HG02763 (cell line): Measurements from ENCODE around the gene PHACTR4.
"Not testable (repeated sequence)": the region's sequence is repeated elsewhere in the genome, so short reads cannot be mapped to it uniquely, and the experiment has no call there.

Experiments
- ATAC-seq: cut with Tn5 transposase; IDR thresholded peaks from one replicate; pipeline ENCODE4 v1.9.1; 2021; ENCODE audit warnings: mild to moderate bottlenecking, moderate library complexity; ENCODE audit not compliant: unreplicated experiment

Gene PHACTR4

DNA sequence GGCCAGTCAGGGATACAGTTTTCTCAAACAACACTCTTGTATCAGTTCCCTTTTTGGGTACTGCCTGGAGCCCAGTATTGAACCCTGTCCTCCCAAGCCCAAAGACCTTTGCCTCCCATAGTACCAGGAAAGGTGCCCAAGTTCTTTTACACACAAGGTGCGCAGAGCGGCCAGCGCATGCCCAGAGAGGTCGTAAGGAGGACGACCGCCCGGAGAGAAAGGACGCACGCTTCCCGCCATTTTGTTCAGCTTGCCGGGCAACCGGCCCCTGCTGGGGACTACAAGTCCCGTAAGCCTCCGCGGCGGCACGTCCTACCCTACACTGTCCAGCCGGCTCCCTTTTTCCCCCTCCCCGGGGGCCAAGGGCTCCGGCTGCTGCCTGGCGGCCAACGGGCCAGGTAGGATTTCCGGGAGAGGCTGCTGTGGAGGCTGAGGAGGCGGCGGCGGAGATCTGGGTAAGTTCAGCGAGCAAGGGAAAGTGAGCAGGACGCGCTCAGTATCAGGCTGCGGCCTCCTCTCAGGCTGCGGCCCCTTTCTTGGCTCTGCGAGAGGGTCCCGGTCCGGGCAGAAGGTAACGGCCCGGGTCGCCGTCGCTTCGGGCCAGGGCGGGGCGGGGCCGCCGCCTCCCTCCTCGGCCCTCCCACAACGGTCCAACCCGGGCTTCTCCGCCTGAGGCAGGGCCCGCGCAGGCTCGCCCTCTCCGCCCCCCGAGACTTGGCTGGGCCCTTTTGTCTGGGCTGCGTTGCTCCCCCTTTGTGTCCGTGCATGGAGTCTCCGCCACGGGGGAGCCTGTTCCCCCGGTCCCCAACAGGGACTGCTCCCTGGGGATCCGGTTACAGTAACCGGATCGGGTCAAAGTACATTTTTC is at the start of gene PHACTR4:
TSS of gene PHACTR4 (plus strand) at position 370 of the 868 bp plus-strand sequence. CDS start 37,708 bp downstream, outside the sequence.
- peak; percentile 87 for ATAC-seq

DNA sequence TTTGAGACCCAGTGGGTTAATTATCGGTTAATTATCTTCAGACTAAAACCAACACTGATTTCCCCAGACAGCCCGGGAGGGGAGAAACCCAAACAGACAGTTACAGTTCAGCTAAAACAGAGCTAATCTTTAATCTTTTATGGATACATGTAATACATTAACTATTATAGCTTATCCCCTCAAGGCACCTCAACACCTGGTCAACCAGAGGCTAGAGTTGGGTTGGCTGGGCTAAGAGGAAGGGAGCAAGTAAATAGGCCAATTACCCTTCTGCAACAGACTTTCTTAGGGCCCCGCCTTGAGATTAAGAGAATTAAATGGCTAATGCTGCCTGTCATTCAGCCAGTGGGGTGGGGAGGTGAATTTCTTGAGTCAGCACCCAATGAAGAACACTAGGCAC is 47.3 kb upstream of the PHACTR4 start:
- no peak for ATAC-seq

DNA sequence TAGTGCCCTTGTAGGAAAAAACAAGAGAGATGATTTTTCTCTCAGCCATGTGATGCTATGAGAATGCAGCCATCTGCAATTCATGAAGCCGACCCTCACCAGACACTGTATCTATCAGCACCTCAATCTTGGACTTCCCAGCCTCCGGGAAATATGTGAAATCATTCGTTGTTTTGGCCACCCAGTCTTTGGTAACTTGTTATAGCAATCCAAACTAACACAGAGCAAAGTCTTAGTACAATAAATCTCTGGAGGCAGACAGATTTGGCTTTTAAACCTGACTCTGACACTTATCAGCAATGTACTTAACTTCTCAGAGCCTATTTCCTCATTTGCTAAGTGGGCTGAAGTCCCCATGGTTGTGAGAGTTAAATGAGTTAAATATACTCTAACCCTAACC is 45.8 kb upstream of the PHACTR4 start:
- ATAC-seq: no peak

DNA sequence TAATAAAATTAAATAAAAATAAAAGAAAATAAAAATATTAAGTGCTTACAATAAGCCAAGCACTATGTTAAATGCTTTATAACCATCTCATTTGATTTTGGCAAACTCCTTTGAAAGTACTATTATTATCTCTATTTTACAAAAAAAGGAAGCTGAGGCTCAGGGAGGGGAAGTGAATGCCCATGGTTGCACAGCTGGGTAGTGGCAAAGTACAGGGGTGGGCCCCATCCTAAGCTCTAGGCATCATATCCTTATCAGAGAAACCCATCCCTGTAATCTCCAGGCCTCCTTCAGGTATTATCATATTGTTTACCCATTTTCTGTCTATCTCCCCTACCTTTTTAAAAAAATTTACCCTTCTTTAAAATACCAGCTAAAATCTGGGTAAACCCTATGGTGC is 43.0 kb upstream of the PHACTR4 start:
- ATAC-seq: no peak

DNA sequence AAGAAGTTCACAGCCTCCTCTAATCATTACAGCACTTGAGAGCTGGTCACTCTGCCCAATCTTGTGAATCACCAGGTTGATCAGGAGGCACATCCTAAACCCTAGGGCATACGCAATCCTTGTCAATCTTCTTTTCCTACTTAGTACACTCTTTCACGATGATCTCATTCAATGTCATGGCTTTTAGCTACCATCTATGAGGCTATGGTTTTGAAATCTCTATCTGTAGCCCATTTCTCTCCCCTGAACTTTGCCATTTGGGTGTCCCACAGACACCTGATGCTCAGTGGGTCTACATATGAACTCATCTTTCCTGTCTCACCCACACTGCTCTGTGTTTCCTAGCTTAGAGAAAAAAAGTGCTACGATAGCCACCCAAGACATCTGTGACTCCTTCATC is 42.6 kb upstream of the PHACTR4 start:
- no peak for ATAC-seq

DNA sequence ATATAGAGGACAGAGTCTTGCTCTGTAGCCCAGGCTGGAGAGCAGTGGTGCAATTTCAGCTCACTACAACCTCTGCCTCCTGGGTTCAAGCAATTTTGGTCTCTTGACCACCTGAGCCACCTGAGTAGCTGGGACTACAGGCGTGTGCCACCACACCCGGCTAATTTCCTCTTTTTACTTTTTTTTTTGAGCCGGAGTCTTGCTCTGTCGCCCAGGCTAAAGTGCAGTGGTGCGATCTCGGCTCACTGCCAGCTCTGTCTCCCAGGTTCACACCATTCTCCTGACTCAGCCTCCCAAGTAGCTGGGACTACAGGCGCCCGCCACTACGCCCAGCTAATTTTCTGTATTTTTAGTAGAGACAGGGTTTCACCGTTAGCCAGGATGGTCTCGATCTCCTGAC is 42.1 kb upstream of the PHACTR4 start:
- ATAC-seq: not testable (repeated sequence)

DNA sequence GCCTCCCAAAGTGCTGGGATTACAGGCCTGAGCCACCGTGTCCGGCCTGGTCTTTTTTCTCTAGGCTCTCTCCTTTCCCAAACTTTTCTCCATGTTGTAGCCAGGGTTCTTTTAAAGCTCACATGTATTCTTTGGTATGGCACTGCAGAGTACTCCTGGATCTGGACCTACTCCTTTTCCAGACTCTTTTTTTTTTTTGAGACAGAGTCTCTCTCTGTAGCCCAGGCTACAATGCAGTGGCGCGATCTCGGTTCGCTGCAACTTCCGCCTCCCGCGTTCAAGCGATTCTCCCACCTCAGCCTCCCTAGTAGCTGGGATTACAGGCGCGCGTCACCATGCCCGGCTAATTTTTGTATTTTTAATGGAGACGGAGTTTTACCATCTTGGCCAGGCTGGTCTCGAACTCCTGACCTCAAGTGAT is 41.3 kb upstream of the PHACTR4 start:
- no peak for ATAC-seq

DNA sequence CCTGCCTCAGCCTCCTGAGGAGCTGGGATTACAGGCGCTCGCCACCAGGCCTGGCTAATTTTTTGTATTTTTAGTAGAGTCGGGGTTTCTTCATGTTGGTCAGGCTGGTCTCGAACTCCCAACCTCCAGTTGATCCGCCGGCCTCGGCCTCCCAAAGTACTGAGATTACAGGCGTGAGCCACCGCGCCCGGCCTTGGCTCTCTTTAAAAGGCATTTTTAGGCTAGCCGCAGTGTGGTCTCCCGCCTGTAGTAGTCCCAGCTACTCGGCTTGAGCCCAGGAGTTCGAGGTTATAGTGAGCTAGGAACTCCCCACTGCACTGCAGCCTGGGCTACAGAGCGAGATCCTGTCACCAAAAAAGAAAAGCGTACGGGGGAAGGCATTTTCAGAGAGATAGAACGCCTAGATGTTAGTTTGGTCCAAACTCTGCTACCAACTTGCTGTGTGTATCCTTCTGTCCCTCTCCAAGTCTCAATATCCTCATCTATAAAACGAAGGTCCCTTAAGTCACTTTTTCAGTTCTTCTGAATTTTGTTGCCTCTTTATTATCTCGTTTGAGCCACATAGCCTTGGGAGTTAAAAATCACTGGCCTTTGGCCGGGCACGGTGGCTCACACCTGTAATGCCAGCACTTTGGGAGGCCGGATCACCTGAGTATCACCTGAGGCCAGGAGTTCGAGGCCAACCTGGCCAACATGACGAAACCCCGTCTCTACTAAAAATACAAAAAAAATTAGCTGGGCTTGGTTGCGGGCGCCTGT is 40.0 kb upstream of the PHACTR4 start:
- ATAC-seq: peak; percentile 11

DNA sequence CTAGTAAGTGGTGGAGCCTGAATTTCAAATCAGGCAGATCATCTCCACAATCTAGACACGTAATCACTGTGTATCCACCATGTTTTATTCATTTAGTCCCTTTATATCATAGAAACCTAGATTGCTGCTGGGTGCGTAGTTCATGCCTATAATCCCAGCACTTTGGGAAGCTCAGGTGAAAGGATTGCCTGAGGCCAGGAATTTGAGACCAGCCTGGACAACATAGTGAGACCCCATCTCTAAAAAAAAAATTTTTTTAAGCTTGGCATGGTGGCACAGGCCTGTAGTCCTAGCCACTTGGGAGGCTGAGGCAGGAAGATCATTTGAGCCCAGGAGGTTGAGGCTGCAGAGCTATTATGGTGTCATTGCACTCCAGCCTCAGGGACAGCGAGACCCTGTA is 30.6 kb upstream of the PHACTR4 start:
- ATAC-seq: no peak

DNA sequence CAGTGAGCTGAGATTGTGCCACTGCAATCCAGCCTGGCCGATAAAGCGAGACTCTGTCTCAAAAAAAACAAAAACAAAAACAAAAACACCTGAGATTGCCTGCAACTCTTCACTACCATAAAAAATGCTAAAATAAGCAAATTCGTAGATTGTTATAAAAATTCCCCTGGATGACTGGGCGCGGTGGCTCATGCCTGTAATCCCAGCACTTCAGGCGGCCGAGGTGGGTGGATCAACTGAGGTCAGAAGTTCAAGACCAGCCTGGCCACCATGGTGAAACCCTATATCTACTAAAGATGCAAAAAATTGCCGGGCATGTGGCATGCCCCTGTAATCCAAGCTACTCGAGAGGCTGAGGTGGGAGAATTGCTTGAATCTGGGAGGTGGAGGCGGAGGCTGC is 30.0 kb upstream of the PHACTR4 start:
- no peak for ATAC-seq

DNA sequence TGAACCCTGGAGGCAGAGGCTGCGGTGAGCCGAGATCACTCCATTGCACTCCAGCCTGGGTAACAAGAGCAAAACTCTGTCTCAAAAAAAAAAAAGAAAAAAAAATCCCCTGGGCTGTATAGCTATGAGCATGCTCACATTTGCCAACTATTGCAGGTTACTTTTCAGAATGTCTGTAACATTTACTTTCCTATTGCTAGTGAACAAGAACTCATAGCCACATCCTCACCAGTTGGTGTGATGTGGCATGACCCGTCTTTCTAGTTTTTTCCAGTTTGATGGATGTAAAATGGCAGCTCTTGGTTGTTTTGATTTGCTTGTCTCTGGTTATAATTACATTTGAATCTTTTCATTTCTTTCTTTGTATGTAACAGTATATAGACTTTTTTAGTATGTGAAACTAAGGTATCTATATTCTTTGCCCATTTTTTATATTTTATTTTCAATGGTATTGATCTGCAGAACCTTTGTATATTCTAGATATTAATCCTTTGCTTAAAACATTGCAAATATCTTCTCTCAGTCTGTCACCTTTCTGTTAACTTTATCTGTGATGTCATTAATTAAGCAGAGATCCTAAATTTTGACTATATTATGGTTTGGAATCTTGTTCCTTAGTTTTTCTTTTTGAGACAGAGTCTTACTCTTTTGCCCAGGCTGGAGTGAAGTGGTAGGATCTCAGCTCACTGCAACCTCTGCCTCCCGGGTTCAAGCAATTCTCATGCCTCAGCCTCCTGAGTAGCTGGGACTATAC is 29.1 kb upstream of the PHACTR4 start:
- ATAC-seq: no peak

DNA sequence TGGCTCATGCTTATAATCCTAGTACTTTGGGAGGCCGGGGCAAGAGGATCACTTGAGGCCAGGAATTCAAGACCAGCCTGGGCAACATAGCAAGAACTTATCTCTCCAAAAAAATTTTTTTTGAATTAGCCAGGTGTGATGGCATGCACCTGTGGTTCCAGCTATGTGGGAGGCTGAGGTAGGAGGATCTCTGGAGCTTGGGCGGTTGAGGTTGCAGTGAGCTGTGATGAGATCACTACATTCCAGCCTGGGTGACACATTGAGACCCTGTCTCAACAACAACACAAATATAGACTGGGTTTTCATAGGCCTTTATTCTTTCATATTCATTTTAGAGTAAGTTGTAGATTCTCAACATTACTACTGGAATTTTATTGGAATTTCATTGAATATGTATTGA is 27.9 kb upstream of the PHACTR4 start:
- ATAC-seq: no peak

DNA sequence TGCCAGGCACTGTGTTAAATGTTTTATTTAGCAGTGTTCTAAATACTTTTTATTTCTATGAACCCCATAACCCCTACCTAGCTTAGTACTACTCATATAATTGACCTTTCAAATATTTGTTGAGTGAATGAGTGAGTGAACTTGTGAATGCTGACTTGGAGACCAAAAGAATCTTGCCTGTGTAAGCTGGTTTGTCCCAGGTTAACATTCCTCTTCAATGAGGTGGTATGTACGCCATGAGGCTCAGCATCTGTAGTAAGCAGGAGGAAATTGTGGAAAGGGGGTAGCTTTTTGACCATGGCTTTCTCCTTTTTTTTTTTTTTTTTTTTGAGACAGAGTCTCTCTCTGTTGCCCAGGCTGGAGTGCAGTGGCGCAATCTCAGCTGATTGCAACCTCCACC is 26.1 kb upstream of the PHACTR4 start:
- no peak for ATAC-seq

DNA sequence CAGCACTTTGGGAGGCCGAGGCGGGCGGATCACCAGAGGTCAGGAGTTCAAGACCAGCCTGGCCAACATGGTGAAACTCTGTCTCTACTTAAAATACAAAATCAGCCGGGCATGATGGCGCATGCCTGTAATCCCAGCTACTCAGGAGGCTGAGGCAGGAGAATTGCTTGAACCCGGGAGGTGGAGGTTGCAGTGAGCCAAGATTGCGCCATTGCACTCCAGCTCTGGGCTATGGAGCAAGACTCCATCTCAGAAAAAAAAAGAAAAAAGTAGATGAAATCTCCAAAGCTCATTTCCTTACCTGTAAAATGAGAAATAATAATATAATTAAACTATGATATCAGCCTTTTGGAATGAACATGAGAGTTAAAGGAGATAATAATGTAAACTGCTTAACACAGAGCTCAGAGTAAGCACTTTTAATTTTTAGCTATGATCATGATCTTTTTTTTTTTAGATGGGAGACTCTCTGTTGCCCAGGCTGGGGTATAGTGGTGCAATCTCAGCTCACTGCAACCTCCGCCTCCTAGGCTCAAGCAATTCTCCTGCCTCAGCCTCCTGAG is 16.2 kb upstream of the PHACTR4 start:
- not testable (repeated sequence) for ATAC-seq

DNA sequence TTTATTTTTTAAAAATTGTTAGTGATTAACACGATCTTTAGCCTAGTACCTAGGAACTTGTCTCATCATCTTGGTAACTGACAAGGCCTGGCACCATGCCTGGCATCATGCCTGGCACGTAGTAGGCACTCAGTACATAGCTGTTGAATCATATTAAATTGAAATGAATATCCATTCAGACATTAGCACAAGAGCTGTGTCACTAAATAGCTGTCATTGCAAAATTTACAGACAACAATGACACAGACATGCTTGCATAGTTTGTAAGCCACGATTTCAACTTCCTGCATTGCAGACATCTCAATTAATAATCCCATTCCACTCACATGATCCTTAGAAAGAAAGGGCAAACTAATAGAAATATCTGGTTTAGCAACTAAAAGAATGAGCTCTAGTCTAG is 15.4 kb upstream of the PHACTR4 start:
- ATAC-seq: no peak

DNA sequence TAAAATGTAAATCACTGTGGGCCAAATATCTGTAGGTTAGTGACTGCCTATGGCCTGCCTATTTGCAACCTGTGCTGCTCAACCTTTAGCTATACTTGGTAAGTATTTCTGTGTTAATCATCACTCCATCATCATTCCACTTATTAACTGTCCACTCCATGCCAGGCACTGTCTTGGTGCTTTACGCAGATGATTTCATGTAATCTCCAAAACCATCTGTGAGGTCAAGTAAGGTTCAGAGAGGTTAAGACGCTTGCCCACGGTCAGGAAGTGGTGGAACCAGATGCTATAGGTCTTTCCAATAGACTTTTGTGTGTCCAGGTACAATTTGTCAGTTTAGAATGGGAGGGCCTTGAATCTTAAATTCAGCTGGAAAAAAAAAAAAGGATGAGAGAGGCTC is 10.8 kb upstream of the PHACTR4 start:
- no peak for ATAC-seq

DNA sequence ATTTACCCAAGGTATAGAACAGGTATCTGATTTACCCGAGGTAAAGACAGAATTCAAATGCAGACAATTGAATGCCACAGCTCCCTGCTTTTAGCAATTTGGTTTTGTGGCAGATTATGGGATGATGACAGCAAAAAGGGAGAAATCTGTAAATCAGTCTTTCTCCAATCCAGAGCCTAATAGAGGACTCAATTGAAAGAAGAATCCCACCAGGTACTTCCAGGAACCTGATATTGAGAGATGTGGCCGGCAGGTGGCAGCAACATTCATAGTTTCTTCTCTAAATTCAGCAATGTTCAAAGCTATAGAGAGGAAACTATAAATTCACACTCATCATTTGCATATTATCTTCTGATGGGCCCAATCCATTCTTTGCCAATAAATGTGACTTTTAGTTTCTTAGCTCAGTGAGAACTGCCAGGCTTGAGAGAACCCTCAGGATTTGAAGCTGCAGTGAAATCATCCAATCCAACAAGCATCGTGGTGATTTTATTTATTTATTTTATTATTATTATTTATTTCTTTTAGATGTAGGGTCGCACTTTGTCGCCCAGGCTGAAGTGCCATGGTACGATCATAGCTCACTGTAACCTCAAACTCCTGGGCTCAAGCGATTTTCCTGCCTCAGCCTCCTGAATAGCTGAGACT is 9.8 kb upstream of the PHACTR4 start:
- ATAC-seq: no peak

DNA sequence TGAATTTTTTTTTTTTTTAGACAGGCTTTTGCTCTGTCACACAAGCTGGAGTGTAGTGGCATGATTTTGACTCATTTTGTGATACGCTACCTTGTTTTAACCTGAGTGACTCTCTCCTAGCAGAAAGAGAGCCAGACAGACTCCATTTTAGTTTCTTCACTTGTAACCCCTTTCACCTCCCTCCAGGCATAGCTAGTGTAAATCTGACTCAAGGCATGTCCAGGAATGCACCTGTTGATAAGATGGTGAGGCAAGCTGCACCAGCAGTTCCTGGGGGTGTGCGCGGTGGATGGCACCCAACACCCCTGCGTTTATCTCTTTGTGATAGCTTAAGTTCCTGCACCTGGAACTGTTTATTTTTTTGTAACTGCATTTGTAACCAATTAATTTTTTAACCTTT is 4.7 kb upstream of the PHACTR4 start:
- no peak for ATAC-seq

DNA sequence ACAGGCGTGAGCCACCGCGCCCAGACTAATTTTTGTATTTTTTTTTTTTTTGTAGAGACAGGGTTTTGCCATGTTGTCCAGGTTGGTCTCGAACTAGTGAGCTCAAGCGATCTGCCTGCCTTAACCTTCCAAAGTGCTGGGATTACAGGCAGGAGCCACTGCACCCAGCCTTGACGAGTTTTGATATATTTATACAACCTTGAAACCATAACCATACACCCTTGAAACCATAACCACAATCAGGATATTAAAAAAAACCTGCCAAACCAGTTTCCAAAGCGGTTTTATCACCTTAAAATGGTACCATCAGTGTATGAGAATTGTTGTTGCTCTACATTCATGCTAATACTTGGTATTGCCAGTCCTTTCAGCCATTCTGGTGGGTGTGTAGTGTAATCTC is 3.7 kb upstream of the PHACTR4 start:
- no peak for ATAC-seq

DNA sequence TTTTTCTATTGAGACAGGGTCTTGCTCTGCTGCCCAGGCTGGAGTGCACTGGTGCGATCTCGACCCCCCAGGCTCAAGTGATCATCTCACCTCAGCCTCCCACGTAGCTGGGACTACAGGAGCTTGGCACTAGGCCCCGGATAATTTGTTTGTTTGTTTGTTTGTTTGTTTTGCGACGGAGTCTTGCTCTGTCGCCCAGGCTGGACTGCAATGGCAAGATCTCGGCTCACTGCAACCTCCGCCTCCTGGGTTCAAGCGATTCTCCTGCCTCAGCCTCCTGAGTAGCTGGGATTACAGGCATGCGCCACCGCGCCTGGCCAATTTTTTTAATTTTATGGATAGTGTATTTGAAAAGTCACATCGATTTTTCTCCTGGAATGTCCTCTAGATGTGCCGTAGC is 932 bp upstream of the PHACTR4 start:
- ATAC-seq: not testable (repeated sequence)
